Measurements from ENCODE around the gene SASS6.

The SASS6 gene, protein sequence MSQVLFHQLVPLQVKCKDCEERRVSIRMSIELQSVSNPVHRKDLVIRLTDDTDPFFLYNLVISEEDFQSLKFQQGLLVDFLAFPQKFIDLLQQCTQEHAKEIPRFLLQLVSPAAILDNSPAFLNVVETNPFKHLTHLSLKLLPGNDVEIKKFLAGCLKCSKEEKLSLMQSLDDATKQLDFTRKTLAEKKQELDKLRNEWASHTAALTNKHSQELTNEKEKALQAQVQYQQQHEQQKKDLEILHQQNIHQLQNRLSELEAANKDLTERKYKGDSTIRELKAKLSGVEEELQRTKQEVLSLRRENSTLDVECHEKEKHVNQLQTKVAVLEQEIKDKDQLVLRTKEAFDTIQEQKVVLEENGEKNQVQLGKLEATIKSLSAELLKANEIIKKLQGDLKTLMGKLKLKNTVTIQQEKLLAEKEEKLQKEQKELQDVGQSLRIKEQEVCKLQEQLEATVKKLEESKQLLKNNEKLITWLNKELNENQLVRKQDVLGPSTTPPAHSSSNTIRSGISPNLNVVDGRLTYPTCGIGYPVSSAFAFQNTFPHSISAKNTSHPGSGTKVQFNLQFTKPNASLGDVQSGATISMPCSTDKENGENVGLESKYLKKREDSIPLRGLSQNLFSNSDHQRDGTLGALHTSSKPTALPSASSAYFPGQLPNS

DNA sequence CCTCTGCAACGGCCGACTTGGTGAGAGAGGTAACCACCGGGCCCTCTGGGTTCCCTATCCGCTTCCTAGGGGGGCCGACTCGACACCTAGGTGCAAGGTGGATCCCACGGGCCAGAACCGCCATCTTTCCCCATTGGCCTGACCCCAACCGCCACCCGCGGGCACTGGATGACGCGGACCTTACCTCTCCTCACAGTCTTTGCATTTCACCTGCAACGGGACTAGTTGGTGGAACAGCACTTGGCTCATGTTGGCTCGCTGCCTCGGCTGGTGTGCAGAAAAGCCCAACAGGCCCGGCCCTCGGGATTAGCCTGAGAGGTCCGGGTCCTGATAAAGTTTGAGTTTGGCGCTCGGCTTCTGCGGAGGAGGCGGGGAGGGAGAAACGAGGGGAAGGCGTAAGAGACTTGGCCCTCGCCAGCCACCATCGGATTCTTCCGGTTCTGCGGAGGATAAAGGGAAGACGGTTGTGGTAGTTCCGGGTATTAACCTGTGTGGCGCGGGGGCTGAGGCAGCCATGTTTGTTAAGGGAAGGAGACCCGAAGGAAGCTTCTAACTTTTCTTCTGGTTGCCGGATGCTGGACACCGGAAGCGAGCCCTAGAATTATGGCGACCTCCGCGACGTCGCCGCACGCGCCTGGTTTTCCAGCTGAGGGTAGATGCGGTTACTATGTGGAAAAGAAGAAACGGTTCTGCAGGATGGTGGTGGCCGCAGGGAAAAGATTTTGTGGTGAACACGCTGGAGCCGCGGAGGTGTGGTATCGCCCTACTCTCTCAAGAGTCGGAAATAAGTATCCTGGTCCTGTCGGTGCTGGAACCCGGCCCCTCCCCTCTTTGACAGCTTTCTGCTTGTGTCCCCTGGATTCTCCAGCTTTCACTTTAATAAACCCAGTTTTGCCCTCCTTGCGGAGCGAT lies at the start of gene SASS6, which contains the start of gene TRMT13:
Gene SASS6 (minus strand): TSS at position 365 of the 912 bp plus-strand sequence. CDS start 116 bp downstream, at position 249.
Gene TRMT13 (plus strand): TSS at position 598 of the 912 bp plus-strand sequence. CDS start 6 bp downstream, at position 604.
- DNase-seq: peak; percentile 76 to 98 (median 93)

DNA sequence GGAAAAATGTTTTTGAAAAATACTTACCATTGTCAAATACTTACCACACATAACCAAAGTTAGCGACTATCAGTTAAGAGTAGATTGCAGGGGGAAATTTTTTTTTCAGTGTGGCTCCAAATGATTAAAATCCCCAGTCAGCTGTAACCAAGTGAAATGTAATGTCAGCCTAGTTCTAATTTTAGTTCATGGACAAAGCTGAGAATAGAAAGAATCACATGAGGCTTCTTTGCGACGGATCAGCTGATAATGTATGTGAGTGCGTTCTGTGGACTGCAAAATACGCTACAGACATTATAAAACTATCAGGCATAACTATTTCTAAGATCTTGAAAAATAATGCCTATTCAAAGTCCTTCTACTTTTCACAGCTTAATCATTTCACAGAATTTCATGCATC lies 45.4 kb upstream of the SASS6 start, which contains the start of gene LRRC39:
Gene LRRC39 (minus strand): TSS at position 166 of the 400 bp plus-strand sequence. CDS start 9,740 bp downstream, outside the sequence.
- no peak for DNase-seq

- DNase-seq: no peak
Observed at GRCh38 chr1:100177295-100178041, 44.7 kb upstream of the SASS6 start.

DNA sequence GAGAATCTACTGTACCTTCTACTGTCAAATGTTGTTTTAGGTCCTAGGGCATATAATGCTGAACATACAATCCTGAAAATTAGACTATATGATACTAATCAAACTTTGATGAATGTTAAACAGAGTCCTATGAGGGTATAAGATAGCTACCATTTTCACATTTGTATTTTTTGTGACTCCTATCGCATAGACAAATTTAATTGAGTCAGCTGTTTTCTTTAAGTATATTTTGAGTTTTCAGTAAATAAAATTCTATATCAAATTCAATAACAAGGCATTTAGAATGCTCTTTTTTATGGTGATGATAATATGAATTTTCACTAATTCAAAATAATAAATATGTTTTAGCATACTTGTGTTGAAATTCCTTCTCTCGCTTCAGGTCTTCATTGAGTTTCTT lies 35.3 kb upstream of the SASS6 start:
- no peak for DNase-seq

- no peak for DNase-seq
Observed at GRCh38 chr1:100164702-100165101, 32.0 kb upstream of the SASS6 start.

GRCh38 chr1:100164216-100164615 lies 31.5 kb upstream of the SASS6 start:
- no peak for DNase-seq

GRCh38 chr1:100162881-100163280 lies 30.2 kb upstream of the SASS6 start:
- DNase-seq: no peak

- DNase-seq: no peak
Observed at GRCh38 chr1:100152271-100152670, 19.5 kb upstream of the SASS6 start.

DNA sequence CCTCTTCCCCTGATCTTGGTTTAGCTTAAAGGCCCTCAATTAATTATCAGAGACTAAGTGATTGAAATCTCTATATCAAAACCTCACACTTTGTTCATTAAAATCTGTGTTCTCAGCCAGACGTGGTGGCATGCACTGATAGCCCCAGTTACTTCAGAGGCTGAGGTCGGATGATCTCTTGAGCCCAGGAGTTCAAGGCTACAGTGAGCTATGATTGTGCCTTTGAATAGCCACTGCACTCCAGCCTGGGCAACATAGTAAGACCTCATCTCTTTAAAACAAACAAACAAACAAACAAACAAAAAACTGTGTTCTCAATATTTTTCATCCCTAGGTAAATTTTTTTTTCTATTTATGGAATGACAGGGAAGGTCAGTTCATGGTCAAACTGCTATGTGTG lies 18.9 kb upstream of the SASS6 start:
- DNase-seq: no peak

GRCh38 chr1:100147875-100148274 lies 15.1 kb upstream of the SASS6 start:
- no peak for DNase-seq

GRCh38 chr1:100146958-100147357 lies 14.2 kb upstream of the SASS6 start:
- DNase-seq: no peak

DNA sequence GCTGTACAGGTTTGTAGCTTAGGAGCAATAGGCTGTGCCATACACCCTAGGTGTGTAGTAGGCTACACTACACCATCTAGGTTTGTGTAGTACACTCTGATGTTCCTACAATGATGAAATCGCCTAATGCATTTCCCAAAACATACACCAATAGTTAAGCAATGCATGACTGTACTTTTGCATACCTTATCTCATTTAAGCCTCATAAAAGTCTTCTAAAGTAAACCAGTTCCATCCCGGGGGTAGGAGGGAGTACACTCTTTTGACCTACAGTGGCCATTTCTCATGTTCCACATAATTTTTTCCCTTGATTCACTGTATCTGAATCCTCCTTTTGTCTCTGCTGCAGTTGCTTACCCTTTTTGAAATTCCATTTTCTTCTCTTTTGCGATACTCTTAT lies 12.4 kb upstream of the SASS6 start:
- no peak for DNase-seq

DNA sequence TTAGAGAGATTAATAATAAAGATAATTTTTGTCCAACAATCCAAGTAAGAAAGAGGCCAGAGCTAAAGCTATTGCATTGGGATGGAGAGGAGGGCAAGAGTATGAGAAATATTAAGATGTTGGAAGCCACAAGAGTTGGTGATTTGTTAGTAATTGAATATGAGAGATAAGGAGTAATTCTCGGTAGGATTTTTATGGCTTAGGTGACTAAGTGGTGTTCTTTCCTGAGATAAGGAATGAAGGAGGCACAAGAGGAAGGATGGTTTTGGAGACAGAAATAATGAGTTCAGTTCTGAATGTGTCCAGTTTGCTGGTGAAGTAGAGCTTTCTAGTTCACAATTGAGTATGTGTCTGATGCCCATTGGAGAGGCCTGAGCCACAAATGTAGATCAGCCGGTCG lies 9.6 kb upstream of the SASS6 start:
- no peak for DNase-seq

- no peak for DNase-seq
Observed at GRCh38 chr1:100141192-100141591, 8.5 kb upstream of the SASS6 start.

DNA sequence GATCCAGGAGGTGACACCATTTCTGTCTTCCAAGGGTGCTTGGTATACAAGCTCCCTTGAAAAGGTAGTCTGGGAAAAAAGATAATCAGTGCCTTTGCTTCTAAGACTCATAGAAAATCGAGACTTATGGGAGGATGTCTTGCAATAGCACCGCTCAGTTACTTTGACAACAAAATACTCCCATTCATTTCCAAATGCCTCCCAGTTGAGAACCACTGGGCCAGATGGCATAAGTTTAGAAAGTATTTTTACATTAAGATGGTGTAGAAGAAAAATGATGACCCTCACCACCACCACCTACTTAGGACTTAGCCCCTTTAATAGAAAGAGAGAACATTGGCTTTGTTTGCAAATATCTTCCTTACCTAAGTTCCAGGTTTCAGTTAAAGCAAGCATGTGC lies 4.9 kb upstream of the SASS6 start:
- no peak for DNase-seq

DNA sequence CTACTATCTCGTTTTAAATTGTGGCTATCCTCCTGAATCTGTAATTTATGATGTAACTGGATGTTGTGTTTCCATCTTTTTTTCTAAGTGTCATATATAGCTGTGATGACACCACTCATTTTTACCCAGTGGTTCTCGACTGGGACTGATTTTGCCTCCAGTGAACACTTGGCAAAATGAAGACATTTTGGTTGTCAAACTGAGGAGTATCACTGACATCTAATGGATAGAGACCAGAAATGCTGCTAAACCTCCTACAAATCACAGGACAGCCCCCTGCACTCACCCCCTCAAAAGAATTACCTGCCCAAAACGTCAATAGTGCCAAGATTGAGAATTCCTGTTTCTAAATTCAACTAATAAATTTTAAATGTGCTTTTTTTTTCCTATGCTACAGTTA lies 2.1 kb upstream of the SASS6 start:
- DNase-seq: no peak

- no peak for DNase-seq
Observed at GRCh38 chr1:100131623-100132022, 1.1 kb downstream of the SASS6 start.

GRCh38 chr1:100130552-100131077 lies 2.1 kb downstream of the SASS6 start:
- DNase-seq: no peak

- no peak for DNase-seq
Observed at GRCh38 chr1:100127226-100127625, 5.5 kb downstream of the SASS6 start.

- no peak for DNase-seq
Observed at GRCh38 chr1:100122177-100122576, 10.6 kb downstream of the SASS6 start.

- DNase-seq: no peak
Observed at GRCh38 chr1:100115524-100115923, 17.2 kb downstream of the SASS6 start.
